COLO829 (cell line): ENCODE data around the gene RGS6.

Source experiments
- DNase-seq: peaks from one replicate; pipeline ENCODE4 v3.0.0; 2012; ENCODE audit warnings: low spot score

Gene RGS6

GRCh38 chr14:71947947-71948500 is 15.8 kb downstream of the RGS6 start:
- DNase-seq: no peak

GRCh38 chr14:71952381-71953363 is 20.4 kb downstream of the RGS6 start:
- DNase-seq: peak; percentile 27

- DNase-seq: no peak
Observed at GRCh38 chr14:71956920-71957563, 24.8 kb downstream of the RGS6 start.

GRCh38 chr14:71959055-71959454 is 26.8 kb downstream of the RGS6 start:
- DNase-seq: no peak

- DNase-seq: no peak
Observed at GRCh38 chr14:71960494-71961353, 28.5 kb downstream of the RGS6 start.

GRCh38 chr14:71961972-71962371 is 29.7 kb downstream of the RGS6 start:
- DNase-seq: no peak

- DNase-seq: no peak
Observed at GRCh38 chr14:71964716-71965115, 32.5 kb downstream of the RGS6 start.

GRCh38 chr14:71966528-71966927 is 34.3 kb downstream of the RGS6 start:
- no peak for DNase-seq

GRCh38 chr14:71967704-71968103 is 35.5 kb downstream of the RGS6 start:
- DNase-seq: no peak

- DNase-seq: no peak
Observed at GRCh38 chr14:71970272-71970671, 38.0 kb downstream of the RGS6 start.

- no peak for DNase-seq
Observed at GRCh38 chr14:71985538-71986189, 53.4 kb downstream of the RGS6 start.

- no peak for DNase-seq
Observed at GRCh38 chr14:71988476-71988875, 56.2 kb downstream of the RGS6 start.

GRCh38 chr14:71988939-71989338 is 56.7 kb downstream of the RGS6 start:
- no peak for DNase-seq

- no peak for DNase-seq
Observed at GRCh38 chr14:71994416-71994815, 62.2 kb downstream of the RGS6 start.

GRCh38 chr14:71995741-71996140 is 63.5 kb downstream of the RGS6 start:
- DNase-seq: no peak

- DNase-seq: no peak
Observed at GRCh38 chr14:71996610-71997009, 64.4 kb downstream of the RGS6 start.

GRCh38 chr14:72000907-72001306 is 68.7 kb downstream of the RGS6 start:
- no peak for DNase-seq

GRCh38 chr14:72002731-72003130 is 70.5 kb downstream of the RGS6 start:
- DNase-seq: no peak

GRCh38 chr14:72008666-72009065 is 76.4 kb downstream of the RGS6 start:
- no peak for DNase-seq

GRCh38 chr14:72010474-72010873 is 78.2 kb downstream of the RGS6 start:
- DNase-seq: no peak

GRCh38 chr14:72013721-72014345 is 81.6 kb downstream of the RGS6 start:
- peak; percentile 79 for DNase-seq
